Testis (tissue), 2 donors: ENCODE results near the gene COX6B2.

Experiments used
- POLR2A ChIP-seq: fragments of 450-650 bp; IDR thresholded peaks from one replicate; pipeline ENCODE4 v1.6.1; 2017; ENCODE audit warnings: antibody characterized with exemption, mild to moderate bottlenecking, moderate library complexity
- TF ChIP-seq, protein P1 (sequence below), 3 experiments: fragments of 450-650 bp in 2 of 3; fragments of 200-600 bp in 1 of 3; sonication (generic) in 1 of 3; IDR thresholded peaks; one replicate each; pipeline ENCODE4 v1.5.1; 2016 to 2019; ENCODE audit warnings: antibody characterized with exemption in 3 of 3, mild to moderate bottlenecking in 2 of 3, moderate library complexity in 1 of 3

DNA sequence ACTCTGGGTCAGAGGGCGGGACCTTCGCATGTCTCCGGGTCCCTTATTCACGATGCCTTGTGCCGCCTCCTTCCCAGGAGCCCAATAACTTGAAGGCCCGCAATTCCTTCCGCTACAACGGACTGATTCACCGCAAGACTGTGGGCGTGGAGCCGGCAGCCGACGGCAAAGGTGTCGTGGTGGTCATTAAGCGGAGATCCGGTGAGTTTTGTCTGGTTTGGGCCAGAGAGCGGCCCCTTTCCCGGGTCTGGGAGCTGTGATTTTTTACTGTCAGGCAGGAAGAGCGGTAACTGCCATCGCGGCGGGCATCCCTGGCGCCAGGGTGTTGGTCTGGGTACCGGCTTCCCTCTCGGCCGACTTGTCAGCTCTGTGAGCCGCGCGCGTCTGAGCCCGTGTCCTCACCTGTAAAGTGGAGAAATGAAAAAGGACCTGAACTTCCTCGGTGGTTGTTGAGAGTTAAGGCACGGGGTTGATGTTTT, 32.0 kb upstream of the COX6B2 start:
- TF ChIP-seq, protein P1, sequence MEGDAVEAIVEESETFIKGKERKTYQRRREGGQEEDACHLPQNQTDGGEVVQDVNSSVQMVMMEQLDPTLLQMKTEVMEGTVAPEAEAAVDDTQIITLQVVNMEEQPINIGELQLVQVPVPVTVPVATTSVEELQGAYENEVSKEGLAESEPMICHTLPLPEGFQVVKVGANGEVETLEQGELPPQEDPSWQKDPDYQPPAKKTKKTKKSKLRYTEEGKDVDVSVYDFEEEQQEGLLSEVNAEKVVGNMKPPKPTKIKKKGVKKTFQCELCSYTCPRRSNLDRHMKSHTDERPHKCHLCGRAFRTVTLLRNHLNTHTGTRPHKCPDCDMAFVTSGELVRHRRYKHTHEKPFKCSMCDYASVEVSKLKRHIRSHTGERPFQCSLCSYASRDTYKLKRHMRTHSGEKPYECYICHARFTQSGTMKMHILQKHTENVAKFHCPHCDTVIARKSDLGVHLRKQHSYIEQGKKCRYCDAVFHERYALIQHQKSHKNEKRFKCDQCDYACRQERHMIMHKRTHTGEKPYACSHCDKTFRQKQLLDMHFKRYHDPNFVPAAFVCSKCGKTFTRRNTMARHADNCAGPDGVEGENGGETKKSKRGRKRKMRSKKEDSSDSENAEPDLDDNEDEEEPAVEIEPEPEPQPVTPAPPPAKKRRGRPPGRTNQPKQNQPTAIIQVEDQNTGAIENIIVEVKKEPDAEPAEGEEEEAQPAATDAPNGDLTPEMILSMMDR (IDR thresholded peaks at IDR 0.05), result no peak
- no peak for TF ChIP-seq POLR2A
